Keratinocyte (primary cell): ENCODE data around the gene ARHGAP20. TPM values are rescaled to one million over a fixed set of nuclear protein-coding genes. Genes with fewer than 3 reads are reported as not detected.

Source experiments
- DNase-seq: peaks from one replicate; pipeline ENCODE4 v3.0.0-alpha.2; 2011; ENCODE audit warnings: low read depth, missing footprints, low spot score
- FAIRE-seq: peaks from 2 replicates; lab custom pipeline; 2011; peaks lifted over from hg19 to GRCh38; lab: Jason Lieb, UNC
- H2AFZ ChIP-seq: 2 replicates; pipeline ENCODE4 v1.6.0; 2012; ENCODE audit warnings: low read length, control low read depth, inconsistent platforms; ENCODE audit not compliant: control insufficient read depth
- H3K27ac ChIP-seq: 2 replicates; pipeline ENCODE4 v1.5.1; 2011; ENCODE audit warnings: low read length; ENCODE audit not compliant: control insufficient read depth, insufficient read depth
- H3K27me3 ChIP-seq: 3 replicates; pipeline ENCODE4 v1.6.0; 2011; ENCODE audit warnings: low read length; ENCODE audit not compliant: control insufficient read depth, insufficient read depth; ENCODE audit errors: extremely low read depth
- H3K36me3 ChIP-seq, 2 experiments: 2 replicates in 1 of 2; 3 replicates in 1 of 2; pipeline ENCODE4 v1.5.1; 2011; ENCODE audit warnings: low read length in 2 of 2, mild to moderate bottlenecking in 1 of 2; ENCODE audit not compliant: control insufficient read depth in 2 of 2, insufficient read depth in 2 of 2; ENCODE audit errors: extremely low read depth in 1 of 2
- H3K4me1 ChIP-seq: 3 replicates; pipeline ENCODE4 v1.5.1; 2011; ENCODE audit warnings: low read length; ENCODE audit not compliant: control insufficient read depth, insufficient read depth; ENCODE audit errors: extremely low read depth
- H3K4me2 ChIP-seq: 3 replicates; pipeline ENCODE4 v1.6.0; 2011; ENCODE audit warnings: low read depth, low read length; ENCODE audit not compliant: control insufficient read depth, insufficient read depth; ENCODE audit errors: extremely low read depth
- H3K4me3 ChIP-seq, 3 experiments: fragments of 200-600 bp in 1 of 3; sonication (generic) in 1 of 3; 2 replicates in 2 of 3; 3 replicates in 1 of 3; pipeline ENCODE4 v1.5.1; 2011 to 2016; ENCODE audit warnings: low read length in 3 of 3, mild to moderate bottlenecking in 3 of 3, control low read depth in 2 of 3, inconsistent platforms in 1 of 3, low read depth in 1 of 3, mixed read lengths in 1 of 3, mixed run types in 1 of 3, moderate library complexity in 1 of 3; ENCODE audit not compliant: control insufficient read depth in 2 of 3, insufficient read depth in 2 of 3; ENCODE audit errors: extremely low read depth in 1 of 3
- H3K79me2 ChIP-seq: 2 replicates; pipeline ENCODE4 v1.6.0; 2012; ENCODE audit warnings: low read length; ENCODE audit not compliant: control insufficient read depth, insufficient read depth
- H3K9ac ChIP-seq: 3 replicates; pipeline ENCODE4 v1.6.0; 2011; ENCODE audit warnings: low read length; ENCODE audit not compliant: control insufficient read depth, insufficient read depth; ENCODE audit errors: extremely low read depth
- H3K9me1 ChIP-seq: 3 replicates; pipeline ENCODE4 v1.6.0; 2011; ENCODE audit warnings: low read length; ENCODE audit not compliant: control insufficient read depth, insufficient read depth; ENCODE audit errors: extremely low read depth
- H3K9me3 ChIP-seq: 2 replicates; pipeline ENCODE4 v1.5.1; 2012; ENCODE audit warnings: low read depth, low read length; ENCODE audit not compliant: control insufficient read depth
- H4K20me1 ChIP-seq: 3 replicates; pipeline ENCODE4 v1.6.0; 2011; ENCODE audit warnings: low read length; ENCODE audit not compliant: control insufficient read depth, insufficient read depth; ENCODE audit errors: extremely low read depth
- EZH2 ChIP-seq: IDR thresholded peaks from one replicate; pipeline ENCODE4 v1.6.1; 2012; ENCODE audit warnings: inconsistent platforms, mild to moderate bottlenecking, low read length, moderate library complexity
- dilution Hi-C: fragments of 300-500 bp; cut with MboI; formaldehyde crosslinking; loops from one replicate; pipeline ENCODE4 v1.7.0; 2020; ENCODE audit warnings: low sequenced_read_pairs; ENCODE audit not compliant: extremely low pct_ligation_motif_present
- polyA minus RNA-seq, 3 experiments: library from RNA; depleted of rRNA, polyadenylated mRNA; stranded (reverse); fragments of >200 nt; gene quantifications; 1 replicate in 1 of 3; 2 replicates in 1 of 3; 3 replicates in 1 of 3; pipeline ENCODE4 v1.2.3, GENCODE V29; 2011
- polyA plus RNA-seq, 5 experiments: library from polyadenylated mRNA; depleted of rRNA in 3 of 5; stranded (reverse) in 3 of 5; stranded (forward) in 1 of 5; unstranded in 1 of 5; fragments of >200 nt; gene quantifications; 1 replicate in 1 of 5; 2 replicates in 3 of 5; 3 replicates in 1 of 5; pipeline versions ENCODE4 v1.2.1 to v1.2.3, GENCODE V29; 2011 to 2012; ENCODE audit warnings: missing spikeins in 2 of 5, low read depth in 1 of 5, low replicate concordance in 1 of 5
- TF ChIP-seq, protein P1 (sequence below), 3 experiments: IDR thresholded peaks in 1 of 3; conservative IDR thresholded peaks in 1 of 3; optimal IDR thresholded peaks in 1 of 3; 2 replicates in 2 of 3; 3 replicates in 1 of 3; pipeline versions ENCODE3 to v1.5.1; 2011; ENCODE audit warnings: low read length in 3 of 3, mild to moderate bottlenecking in 3 of 3, moderate library complexity in 2 of 3, control low read depth in 1 of 3, inconsistent platforms in 1 of 3; ENCODE audit not compliant: insufficient read depth in 2 of 3; ENCODE audit errors: extremely low read depth in 1 of 3

ARHGAP20 gene, protein sequence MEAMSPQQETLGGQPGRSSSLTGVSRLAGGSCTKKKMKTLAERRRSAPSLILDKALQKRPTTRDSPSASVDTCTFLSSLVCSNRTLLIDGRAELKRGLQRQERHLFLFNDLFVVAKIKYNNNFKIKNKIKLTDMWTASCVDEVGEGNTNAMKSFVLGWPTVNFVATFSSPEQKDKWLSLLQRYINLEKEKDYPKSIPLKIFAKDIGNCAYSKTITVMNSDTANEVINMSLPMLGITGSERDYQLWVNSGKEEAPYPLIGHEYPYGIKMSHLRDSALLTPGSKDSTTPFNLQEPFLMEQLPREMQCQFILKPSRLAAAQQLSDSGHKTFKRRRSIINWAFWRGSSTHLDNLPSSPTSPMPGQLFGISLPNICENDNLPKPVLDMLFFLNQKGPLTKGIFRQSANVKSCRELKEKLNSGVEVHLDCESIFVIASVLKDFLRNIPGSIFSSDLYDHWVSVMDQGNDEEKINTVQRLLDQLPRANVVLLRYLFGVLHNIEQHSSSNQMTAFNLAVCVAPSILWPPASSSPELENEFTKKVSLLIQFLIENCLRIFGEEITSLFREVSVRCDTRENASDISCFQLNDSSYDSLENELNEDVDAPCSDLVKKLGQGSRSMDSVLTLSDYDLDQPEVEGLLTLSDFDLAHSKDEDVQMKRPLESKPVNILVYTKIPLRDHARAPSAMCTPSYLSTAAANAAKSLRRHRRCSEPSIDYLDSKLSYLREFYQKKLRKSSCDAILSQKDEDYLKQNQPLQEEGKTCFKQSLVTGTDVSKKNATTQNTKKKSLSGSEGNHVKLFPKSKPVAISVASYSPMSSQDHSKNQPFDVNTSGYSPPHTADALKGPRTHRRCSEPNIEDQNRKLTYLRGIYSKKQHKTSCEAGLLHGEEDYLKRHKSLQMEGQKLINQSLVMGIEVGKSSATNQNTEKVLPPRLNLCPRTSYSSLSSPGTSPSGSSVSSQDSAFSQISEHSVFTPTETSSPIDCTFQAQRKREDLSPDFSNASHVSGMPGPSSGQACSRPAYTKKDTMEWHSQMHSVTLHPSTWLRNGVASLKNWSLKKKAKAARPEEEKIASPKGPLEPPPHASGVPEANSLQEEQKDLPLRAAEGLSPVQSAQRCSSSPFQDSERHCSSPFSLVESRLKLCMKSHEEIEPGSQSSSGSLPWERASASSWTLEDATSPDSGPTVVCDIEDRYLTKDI
- polyA plus RNA-seq (not detected in 3 replicates), polyA minus RNA-seq (0.06 to 0.23 TPM in 2 of 3 replicates, not detected in the other)
- polyA plus RNA-seq (2011; ENCODE audit: low read depth) = not detected
- 0.01 TPM in 1 of 2 replicates, not detected in the other for polyA plus RNA-seq (2011; cell fraction: cytosol; rRNA removed)
- not detected in 2 replicates for polyA plus RNA-seq (2011; cell fraction: nucleus; rRNA removed)
- 0.04 TPM in 1 of 2 replicates, not detected in the other for polyA plus RNA-seq (2012; ENCODE audit: low replicate concordance)
- polyA minus RNA-seq (2011; cell fraction: cytosol; rRNA and poly(A)+ RNA removed) = not detected
- 0.11 and 0.16 TPM in 2 replicates for polyA minus RNA-seq (2011; cell fraction: nucleus; rRNA and poly(A)+ RNA removed)

DNA sequence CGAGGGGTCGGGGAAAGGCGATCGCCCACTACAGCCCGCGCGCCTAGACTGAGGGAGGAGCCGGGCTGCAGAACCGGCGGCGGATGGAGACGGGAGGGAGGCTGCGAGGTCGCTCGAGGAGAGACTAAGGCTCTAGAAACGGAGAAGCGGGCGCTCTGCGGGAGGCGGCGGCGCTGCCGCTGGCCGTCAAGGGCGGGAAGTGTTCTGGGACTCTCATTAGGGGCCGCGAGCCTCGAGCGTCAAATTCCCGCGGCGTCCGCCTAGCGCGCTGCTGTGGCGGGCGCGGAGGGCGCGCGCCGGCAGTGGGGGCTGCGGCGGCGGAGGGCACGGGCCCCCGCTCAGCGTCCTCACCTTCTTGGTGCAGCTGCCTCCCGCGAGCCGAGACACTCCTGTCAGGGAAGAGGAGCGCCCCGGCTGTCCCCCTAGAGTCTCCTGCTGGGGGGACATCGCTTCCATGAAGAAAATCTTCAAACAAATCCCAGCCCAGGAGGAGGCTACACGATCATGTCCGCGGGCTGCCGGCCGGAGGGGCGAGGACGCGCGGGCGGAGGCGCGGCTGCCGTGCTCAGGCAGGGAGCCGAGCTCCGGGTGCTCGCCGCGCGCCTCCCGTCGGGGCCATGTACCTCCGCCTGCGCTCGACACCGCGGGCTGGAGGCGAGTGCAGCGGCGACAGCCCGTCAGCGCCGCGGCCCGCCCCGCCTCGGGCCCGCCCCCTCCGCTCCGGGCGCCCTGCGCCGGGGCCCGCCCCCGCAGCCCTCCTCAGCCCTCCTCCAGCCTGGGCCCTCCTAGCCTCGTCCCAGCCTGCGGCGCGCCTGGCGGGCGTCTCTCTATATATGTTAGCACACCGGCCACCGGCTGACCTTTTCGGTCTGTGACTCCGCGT lies at the start of gene ARHGAP20:
Gene ARHGAP20, minus strand, starts transcription at position 662 of the 883 bp plus-strand sequence. Its CDS starts 206 bp downstream, at position 456.
- H3K27ac ChIP-seq = no peak within 1 kb of the TSS
- FAIRE-seq (no peak), DNase-seq (no peak)
- no peak within 1 kb of the TSS for H3K9ac ChIP-seq
- peaks cover 4% of the 10 kb centered on the region for H3K4me1 ChIP-seq
- H3K9me1 ChIP-seq = no peaks in the 10 kb centered on the region
- H3K4me3 ChIP-seq = peak within 1 kb of the TSS in 2 of 3 experiments; percentile 42 to 56
- H4K20me1 ChIP-seq = no peaks in the 10 kb centered on the region
- H3K27me3 ChIP-seq = peaks cover 34% of the 10 kb centered on the region
- dilution Hi-C loops = no loop called here
- peak within 1 kb of the TSS; percentile 67 for H3K4me2 ChIP-seq
- H3K36me3 ChIP-seq = no peaks in the 10 kb centered on the region
- H3K79me2 ChIP-seq = no peaks in the 10 kb centered on the region
- H2AFZ ChIP-seq = peak within 1 kb of the TSS; percentile 55
- H3K9me3 ChIP-seq = no peaks in the 10 kb centered on the region
- TF ChIP-seq EZH2 = peak; percentile 92
- TF ChIP-seq, protein P1, sequence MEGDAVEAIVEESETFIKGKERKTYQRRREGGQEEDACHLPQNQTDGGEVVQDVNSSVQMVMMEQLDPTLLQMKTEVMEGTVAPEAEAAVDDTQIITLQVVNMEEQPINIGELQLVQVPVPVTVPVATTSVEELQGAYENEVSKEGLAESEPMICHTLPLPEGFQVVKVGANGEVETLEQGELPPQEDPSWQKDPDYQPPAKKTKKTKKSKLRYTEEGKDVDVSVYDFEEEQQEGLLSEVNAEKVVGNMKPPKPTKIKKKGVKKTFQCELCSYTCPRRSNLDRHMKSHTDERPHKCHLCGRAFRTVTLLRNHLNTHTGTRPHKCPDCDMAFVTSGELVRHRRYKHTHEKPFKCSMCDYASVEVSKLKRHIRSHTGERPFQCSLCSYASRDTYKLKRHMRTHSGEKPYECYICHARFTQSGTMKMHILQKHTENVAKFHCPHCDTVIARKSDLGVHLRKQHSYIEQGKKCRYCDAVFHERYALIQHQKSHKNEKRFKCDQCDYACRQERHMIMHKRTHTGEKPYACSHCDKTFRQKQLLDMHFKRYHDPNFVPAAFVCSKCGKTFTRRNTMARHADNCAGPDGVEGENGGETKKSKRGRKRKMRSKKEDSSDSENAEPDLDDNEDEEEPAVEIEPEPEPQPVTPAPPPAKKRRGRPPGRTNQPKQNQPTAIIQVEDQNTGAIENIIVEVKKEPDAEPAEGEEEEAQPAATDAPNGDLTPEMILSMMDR (optimal IDR thresholded peaks at IDR 0.05 in 1 of 3, IDR thresholded peaks at IDR 0.05 in 1 of 3, conservative IDR thresholded peaks at IDR 0.05 in 1 of 3; ENCODE audit: extremely low read depth in 1 of 3, insufficient read depth in 2 of 3, low read length in 3 of 3) = no peak
